Central memory CD8-positive, alpha-beta T cell (primary cell): Measurements from ENCODE around the gene UBE2QL1.

ENCODE experiments used
- ATAC-seq: fragments of 150-1000 bp; cut with Tn5 transposase; replicated peaks from 2 replicates; pipeline ENCODE4 v1.10.0; 2022; ENCODE audit warnings: mild to moderate bottlenecking, moderate FRiP score, moderate number of reproducible peaks; ENCODE audit not compliant: poor library complexity, severe bottlenecking; ENCODE audit errors: extremely low read depth
- DNase-seq, 2 donors: peaks; one replicate each; pipeline ENCODE4 v3.0.0; 2021; ENCODE audit warnings: low spot score in 2 of 2
- H3K27ac Mint-ChIP-seq: one replicate; pipeline ENCODE4 v1.8.0; 2022; ENCODE audit warnings: low read depth, mild to moderate bottlenecking, moderate library complexity, mixed read lengths
- H3K27me3 Mint-ChIP-seq: one replicate; pipeline ENCODE4 v1.8.0; 2022; ENCODE audit warnings: mixed read lengths
- H3K36me3 Mint-ChIP-seq: one replicate; pipeline ENCODE4 v1.8.0; 2022; ENCODE audit warnings: mild to moderate bottlenecking, moderate library complexity, mixed read lengths; ENCODE audit not compliant: insufficient read depth
- H3K4me1 Mint-ChIP-seq: one replicate; pipeline ENCODE4 v1.8.0; 2022; ENCODE audit warnings: mixed read lengths
- H3K4me3 Mint-ChIP-seq: one replicate; pipeline ENCODE4 v1.8.0; 2022; ENCODE audit warnings: mild to moderate bottlenecking, moderate library complexity, mixed read lengths
- H3K9me3 Mint-ChIP-seq: one replicate; pipeline ENCODE4 v1.8.0; 2022; ENCODE audit warnings: mixed read lengths

UBE2QL1 gene

GRCh38 chr5:6452622-6453504, 4.2 kb downstream of the UBE2QL1 start:
- ATAC-seq (no peak), DNase-seq (no peak)
- Mint-ChIP-seq H3K9me3 (no peaks in the 10 kb centered on the region), H3K27ac (no peak overlapping the region), H3K36me3 (peaks cover 3% of the 10 kb centered on the region), H3K4me1 (peaks cover 6% of the 10 kb centered on the region), H3K27me3 (peaks cover 41% of the 10 kb centered on the region), H3K4me3 (no peak overlapping the region)

- Mint-ChIP-seq H3K27ac (no peak overlapping the region), H3K4me3 (no peak overlapping the region), H3K27me3 (peaks cover 41% of the 10 kb centered on the region), H3K4me1 (peaks cover 6% of the 10 kb centered on the region), H3K36me3 (peaks cover 3% of the 10 kb centered on the region), H3K9me3 (no peaks in the 10 kb centered on the region)
- ATAC-seq (no peak), DNase-seq (no peak)
These were observed 5.4 kb downstream of the UBE2QL1 start for GRCh38 chr5:6453937-6454560.

GRCh38 chr5:6454628-6455053, 6.0 kb downstream of the UBE2QL1 start:
- DNase-seq (no peak), ATAC-seq (no peak)
- Mint-ChIP-seq H3K4me1 (no peaks in the 10 kb centered on the region), H3K36me3 (no peaks in the 10 kb centered on the region), H3K27ac (no peak overlapping the region), H3K4me3 (no peak overlapping the region), H3K9me3 (no peaks in the 10 kb centered on the region), H3K27me3 (peaks cover 41% of the 10 kb centered on the region)

- H3K27me3 Mint-ChIP-seq, result peaks cover 41% of the 10 kb centered on the region
- no peak overlapping the region for H3K27ac Mint-ChIP-seq
- no peaks in the 10 kb centered on the region for H3K36me3 Mint-ChIP-seq
- no peaks in the 10 kb centered on the region for H3K9me3 Mint-ChIP-seq
- no peak for ATAC-seq
- DNase-seq, result no peak
- H3K4me3 Mint-ChIP-seq, result no peak overlapping the region
- no peaks in the 10 kb centered on the region for H3K4me1 Mint-ChIP-seq
These were observed 7.0 kb downstream of the UBE2QL1 start for GRCh38 chr5:6455571-6456200.

GRCh38 chr5:6456766-6457370, 8.2 kb downstream of the UBE2QL1 start:
- no peak overlapping the region for H3K27ac Mint-ChIP-seq
- H3K4me1 Mint-ChIP-seq, result no peaks in the 10 kb centered on the region
- H3K36me3 Mint-ChIP-seq, result no peaks in the 10 kb centered on the region
- H3K27me3 Mint-ChIP-seq, result peaks cover 45% of the 10 kb centered on the region
- no peak overlapping the region for H3K4me3 Mint-ChIP-seq
- H3K9me3 Mint-ChIP-seq, result no peaks in the 10 kb centered on the region
- DNase-seq (no peak), ATAC-seq (no peak)

- Mint-ChIP-seq H3K9me3 (no peaks in the 10 kb centered on the region), H3K27me3 (peaks cover 48% of the 10 kb centered on the region), H3K4me3 (no peak overlapping the region), H3K4me1 (no peaks in the 10 kb centered on the region), H3K27ac (no peak overlapping the region), H3K36me3 (no peaks in the 10 kb centered on the region)
- ATAC-seq (no peak), DNase-seq (no peak)
These were observed 8.9 kb downstream of the UBE2QL1 start for GRCh38 chr5:6457592-6457991.

GRCh38 chr5:6458833-6459232, 10.2 kb downstream of the UBE2QL1 start:
- Mint-ChIP-seq H3K4me1 (no peaks in the 10 kb centered on the region), H3K27me3 (peaks cover 48% of the 10 kb centered on the region), H3K36me3 (no peaks in the 10 kb centered on the region), H3K27ac (no peak overlapping the region), H3K9me3 (no peaks in the 10 kb centered on the region), H3K4me3 (no peak overlapping the region)
- ATAC-seq, result no peak
- DNase-seq, result no peak

- ATAC-seq (no peak), DNase-seq (no peak)
- Mint-ChIP-seq H3K4me1 (no peaks in the 10 kb centered on the region), H3K27ac (no peak overlapping the region), H3K27me3 (peaks cover 37% of the 10 kb centered on the region), H3K9me3 (no peaks in the 10 kb centered on the region), H3K4me3 (no peak overlapping the region), H3K36me3 (no peaks in the 10 kb centered on the region)
These were observed 11.2 kb downstream of the UBE2QL1 start for GRCh38 chr5:6459896-6460295.

- no peak overlapping the region for H3K4me3 Mint-ChIP-seq
- peaks cover 26% of the 10 kb centered on the region for H3K27me3 Mint-ChIP-seq
- no peaks in the 10 kb centered on the region for H3K4me1 Mint-ChIP-seq
- ATAC-seq (no peak), DNase-seq (no peak)
- H3K36me3 Mint-ChIP-seq, result no peaks in the 10 kb centered on the region
- H3K27ac Mint-ChIP-seq, result no peak overlapping the region
- no peaks in the 10 kb centered on the region for H3K9me3 Mint-ChIP-seq
These were observed 12.3 kb downstream of the UBE2QL1 start for GRCh38 chr5:6461006-6461405.

- H3K27me3 Mint-ChIP-seq, result peaks cover 23% of the 10 kb centered on the region
- H3K9me3 Mint-ChIP-seq, result no peaks in the 10 kb centered on the region
- no peaks in the 10 kb centered on the region for H3K36me3 Mint-ChIP-seq
- ATAC-seq (no peak), DNase-seq (no peak)
- no peaks in the 10 kb centered on the region for H3K4me1 Mint-ChIP-seq
- no peak overlapping the region for H3K27ac Mint-ChIP-seq
- no peak overlapping the region for H3K4me3 Mint-ChIP-seq
These were observed 13.4 kb downstream of the UBE2QL1 start for GRCh38 chr5:6461793-6462650.

GRCh38 chr5:6462671-6463070, 14.0 kb downstream of the UBE2QL1 start:
- Mint-ChIP-seq H3K36me3 (no peaks in the 10 kb centered on the region), H3K4me1 (no peaks in the 10 kb centered on the region), H3K27me3 (peaks cover 23% of the 10 kb centered on the region), H3K4me3 (no peak overlapping the region), H3K27ac (no peak overlapping the region), H3K9me3 (no peaks in the 10 kb centered on the region)
- ATAC-seq, result no peak
- no peak for DNase-seq

GRCh38 chr5:6464441-6464840, 15.8 kb downstream of the UBE2QL1 start:
- Mint-ChIP-seq H3K4me1 (no peaks in the 10 kb centered on the region), H3K36me3 (no peaks in the 10 kb centered on the region), H3K4me3 (no peak overlapping the region), H3K27me3 (peaks cover 38% of the 10 kb centered on the region), H3K9me3 (no peaks in the 10 kb centered on the region), H3K27ac (no peak overlapping the region)
- DNase-seq (no peak), ATAC-seq (no peak)
